Activated T-helper 9 cell treated with anti-CD3 and anti-CD28 coated beads, Interleukin-2, amount 50 U/mL, for 16 hours (primary cell): ENCODE results near the gene RND1.
"Not testable (repeated sequence)": the region's sequence is repeated elsewhere in the genome, so short reads cannot be mapped to it uniquely, and the experiment has no call there.

ENCODE experiments used
- DNase-seq: peaks from one replicate; pipeline ENCODE4 v3.0.0-alpha.2; 2020; ENCODE audit warnings: low read depth

Gene RND1

DNA sequence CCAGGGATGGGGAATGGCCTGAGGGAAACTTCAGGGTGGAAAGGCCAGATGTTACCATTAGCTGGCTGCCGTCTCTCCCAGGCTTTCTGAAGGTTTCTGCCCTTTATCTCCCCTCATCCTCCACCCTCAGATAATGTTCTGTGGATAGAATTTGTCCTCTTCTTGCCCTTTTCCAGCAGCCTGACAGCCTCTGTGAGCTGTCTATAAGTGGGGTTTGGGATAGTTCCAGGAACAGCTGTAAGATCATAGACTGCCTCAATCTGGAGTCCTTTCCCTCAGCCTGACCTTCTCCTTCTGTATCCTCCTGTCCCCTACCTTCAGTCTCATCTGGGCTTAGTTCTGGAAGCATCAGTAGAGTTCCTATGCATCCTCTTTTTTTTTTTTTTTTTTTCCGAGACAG lies 2.8 kb upstream of the RND1 start:
- no peak for DNase-seq

DNA sequence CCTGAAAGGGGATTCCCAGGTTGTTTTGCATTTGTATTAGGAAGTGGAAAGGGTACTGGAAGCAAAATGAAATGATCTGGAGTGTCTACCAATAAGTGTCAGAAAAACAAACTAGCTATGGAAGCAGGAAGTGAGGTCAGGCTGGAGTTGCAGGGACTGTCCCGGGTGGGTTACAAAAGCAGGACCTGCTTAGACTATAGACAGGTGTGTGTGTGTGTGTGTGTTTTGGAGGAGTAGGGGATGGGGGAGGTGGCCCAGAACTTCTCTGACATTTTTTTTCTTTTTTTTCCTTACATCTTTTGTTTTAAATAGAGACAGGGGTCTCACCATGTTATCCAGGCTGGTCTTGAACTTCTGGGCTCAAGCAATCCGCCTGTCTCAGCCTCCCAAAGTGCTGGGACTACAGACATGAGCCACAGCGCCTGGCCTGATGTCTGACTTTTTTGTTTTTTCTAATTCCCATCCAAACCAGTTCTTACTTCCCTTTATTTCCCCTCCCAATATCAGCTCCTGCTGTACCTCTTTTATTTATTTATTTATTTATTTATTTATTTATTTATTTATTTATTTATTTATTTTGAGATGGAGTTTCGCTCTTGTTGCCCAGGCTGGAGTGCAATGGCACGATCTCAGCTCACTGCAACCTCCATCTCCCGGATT lies 512 bp upstream of the RND1 start:
- DNase-seq = no peak

DNA sequence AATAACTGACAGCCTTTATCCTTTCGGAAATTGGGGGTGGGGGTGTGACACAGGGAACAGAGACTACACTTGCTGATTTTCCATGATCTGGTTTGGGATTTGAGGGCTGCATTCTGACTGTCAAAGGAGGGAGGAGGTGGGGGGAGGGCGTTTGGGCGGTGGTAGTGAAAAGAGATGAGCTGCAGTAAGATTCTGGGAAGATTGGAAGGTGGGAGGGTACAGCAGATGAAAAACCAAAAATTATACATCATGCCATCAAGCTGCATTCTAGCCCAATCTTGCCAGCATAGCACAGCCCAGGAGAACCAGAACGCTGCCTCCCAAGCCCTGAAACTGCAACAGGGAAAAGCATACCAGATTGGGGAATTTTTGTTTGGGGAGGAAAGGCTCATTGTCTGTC lies 2.4 kb downstream of the RND1 start:
- DNase-seq = no peak

GRCh38 chr12:48862760-48863159 lies 2.9 kb downstream of the RND1 start:
- DNase-seq = no peak

GRCh38 chr12:48861111-48861510 lies 4.6 kb downstream of the RND1 start:
- no peak for DNase-seq

DNA sequence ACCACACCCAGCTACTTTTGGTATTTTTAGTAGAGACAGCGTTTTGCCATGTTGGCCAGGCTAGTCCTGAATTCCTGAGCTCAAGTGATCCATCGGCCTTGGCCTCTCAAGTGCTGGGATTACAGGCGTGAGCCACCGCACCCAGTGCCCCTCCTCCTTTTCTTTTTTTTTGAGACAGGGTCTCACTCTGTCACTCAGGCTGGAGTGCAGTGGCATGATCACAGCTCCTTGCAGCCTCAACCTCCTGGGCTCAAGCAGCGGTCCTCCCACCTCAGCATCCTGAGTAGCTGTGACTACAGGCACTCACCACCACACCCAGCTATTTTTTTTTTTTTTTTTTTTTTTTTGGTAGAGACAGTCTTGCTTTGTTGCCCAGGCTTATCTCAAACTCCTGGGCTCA lies 5.4 kb downstream of the RND1 start:
- not testable (repeated sequence) for DNase-seq

DNA sequence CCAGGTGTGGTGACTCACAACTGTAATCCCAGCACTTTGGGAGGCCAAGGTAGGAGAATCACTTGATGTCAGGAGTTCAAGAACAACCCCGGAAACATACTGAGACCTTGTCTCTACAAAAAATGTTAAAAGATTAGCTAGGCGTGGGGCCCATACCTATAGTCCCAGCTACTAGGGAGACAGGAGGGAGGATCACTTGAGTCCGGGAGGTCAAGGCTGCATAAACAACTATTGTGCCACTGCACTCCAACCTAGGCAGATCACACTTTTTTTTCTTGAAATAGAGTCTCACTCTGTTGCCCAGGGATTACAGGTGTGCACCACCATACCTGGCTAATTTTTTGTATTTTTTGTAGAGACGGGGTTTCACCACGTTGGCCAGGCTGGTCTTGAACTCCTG lies 6.1 kb downstream of the RND1 start:
- DNase-seq = no peak

- DNase-seq = no peak
Observed at GRCh38 chr12:48858043-48858442, 7.6 kb downstream of the RND1 start.

DNA sequence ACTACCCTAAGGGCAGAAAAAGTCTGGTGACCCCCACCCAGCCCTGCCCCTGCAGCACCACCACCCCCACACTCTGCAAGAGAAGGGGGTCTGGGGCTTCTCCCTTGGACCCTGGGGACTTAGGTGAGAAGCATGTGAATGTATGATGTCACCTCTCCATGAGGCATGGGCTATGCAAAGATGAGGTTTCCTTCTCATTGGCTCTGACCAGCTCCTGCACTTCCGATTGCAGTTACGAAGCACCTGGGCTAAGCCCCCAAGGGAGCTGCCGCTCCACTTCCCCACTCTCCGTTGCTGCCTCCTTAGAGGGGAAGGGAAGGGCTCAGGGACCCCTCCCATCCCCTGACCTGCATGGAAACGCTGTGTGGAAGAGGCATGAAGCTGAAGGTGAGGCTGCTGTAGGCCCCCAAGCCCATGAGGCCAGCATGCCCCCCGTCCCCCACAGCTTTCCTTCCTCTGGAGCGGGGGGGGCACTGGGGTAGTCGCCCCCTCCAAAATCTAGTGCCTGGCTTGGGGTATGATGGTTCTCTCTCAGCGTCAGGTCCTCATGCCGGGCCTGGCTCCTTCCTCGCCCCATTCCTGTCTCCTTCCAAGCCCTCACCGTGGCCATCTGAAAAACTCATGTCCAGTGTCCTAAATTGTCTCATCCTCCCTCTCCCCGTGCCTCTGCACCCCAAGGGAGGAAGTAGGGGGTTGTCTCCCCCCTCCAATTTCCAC lies 8.2 kb downstream of the RND1 start:
- DNase-seq = no peak

GRCh38 chr12:48856379-48856778 lies 9.3 kb downstream of the RND1 start:
- no peak for DNase-seq

- DNase-seq = not testable (repeated sequence)
Observed at GRCh38 chr12:48854932-48855331, 10.7 kb downstream of the RND1 start.

- DNase-seq = no peak
Observed at GRCh38 chr12:48854488-48854887, 11.2 kb downstream of the RND1 start.

DNA sequence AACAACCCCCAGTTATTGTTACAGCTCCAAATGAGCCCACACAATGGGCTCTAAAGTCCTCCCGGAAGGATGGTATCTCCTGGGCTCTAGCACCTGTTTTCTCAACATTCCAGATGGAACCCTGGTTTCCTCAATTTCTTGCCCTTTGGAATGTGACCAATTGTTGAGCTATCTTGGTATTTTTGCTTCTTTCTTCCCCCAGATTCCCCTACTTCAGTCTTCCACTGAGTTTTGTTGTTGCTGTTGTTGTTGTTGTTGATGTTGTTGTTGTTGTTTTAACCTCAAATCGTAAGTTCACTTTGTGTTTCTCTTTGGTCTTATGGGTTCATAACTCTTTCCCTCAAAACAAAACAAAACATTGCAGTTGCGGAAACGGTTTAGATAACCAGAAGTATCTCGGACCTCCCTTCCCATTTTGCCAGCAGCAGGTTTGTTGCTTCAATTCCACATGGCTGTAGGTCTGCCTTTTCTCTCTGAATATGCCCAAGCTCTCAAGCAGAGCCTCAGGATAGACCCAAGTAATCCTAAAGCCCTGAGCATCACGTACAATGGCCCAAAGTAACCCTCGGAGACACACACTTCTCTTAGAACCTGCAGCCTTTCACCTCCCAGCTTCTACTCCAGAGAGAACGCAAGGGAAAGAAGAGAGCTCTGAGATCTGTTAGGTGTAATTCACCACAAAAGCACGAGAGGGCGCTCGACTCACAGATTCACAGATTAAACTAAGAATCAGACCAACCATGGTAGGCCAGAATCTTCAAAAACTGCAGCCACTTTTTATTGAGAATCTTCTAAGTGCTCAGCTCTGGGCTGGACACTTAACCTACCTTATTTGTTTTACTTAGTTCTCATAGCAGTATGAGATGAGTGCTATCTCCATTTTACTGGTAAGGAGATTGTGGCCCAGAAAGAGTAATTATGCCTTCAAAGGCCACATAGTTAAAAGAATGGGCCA lies 12.7 kb downstream of the RND1 start:
- DNase-seq = peak; percentile 74

GRCh38 chr12:48851883-48852733 lies 13.6 kb downstream of the RND1 start, which contains the start of gene DDX23:
DDX23 (minus strand) TSS chr12:48852163; CDS start chr12:48845782, 6,381 bp downstream.
- peak; percentile 89 for DNase-seq

- not testable (repeated sequence) for DNase-seq
Observed at GRCh38 chr12:48842021-48842420, 23.6 kb downstream of the RND1 start.

- DNase-seq = no peak
Observed at GRCh38 chr12:48838048-48838447, 27.6 kb downstream of the RND1 start.

DNA sequence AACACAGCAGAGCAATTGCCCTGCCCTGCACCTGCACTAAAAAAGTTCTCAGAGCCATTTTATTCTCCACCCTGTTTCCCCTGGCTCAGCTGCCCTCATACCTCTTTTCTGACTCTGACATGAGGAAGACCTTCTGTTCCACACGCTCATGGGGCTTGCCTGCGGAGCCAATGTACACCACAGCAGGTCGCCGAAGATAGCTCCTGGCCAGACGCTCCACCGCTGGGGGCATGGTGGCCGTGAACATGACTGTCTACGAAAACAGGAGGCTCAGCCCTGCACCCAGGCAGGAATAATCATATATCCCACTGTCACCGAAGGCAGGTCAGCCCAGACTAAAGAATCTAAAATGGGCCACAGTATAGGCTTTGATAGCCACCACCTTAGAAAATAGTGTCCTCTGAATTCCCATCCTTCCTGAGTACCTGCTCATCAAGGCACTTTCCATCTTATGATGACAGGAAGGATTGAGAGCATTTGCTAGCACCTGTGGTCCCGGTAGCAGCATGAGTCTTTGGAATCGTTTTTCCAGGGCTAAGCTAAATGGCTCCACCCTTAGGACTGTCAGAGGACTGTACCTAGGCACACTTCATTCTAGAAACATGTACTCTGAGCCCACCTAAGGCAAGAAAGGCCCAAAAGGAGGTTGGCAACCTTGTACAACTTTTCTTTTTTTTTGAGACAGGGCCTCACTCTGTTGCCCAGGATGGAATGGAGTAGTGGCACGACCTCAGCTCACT lies 33.2 kb downstream of the RND1 start:
- DNase-seq = no peak

DNA sequence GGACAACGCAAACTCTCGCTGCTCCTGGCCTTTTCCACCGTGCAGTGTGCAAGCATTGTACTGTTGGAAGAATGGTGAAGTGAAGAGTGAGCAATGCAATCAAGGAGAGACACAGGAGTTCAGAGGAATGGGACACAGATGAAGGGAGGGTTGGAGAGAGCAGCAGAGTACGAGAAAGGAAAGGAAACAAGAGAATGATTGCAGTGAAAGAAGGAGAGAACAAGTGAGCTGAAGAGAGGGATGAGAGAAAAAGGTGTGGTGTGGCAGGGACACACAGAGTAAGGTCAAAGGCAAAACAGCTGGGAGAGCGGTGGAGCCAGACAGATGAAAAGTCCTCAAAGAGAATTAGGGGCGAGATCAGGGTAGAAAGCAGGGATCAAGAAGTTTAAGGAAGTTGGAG lies 34.4 kb downstream of the RND1 start:
- no peak for DNase-seq

GRCh38 chr12:48828841-48829575 lies 36.7 kb downstream of the RND1 start:
- no peak for DNase-seq

DNA sequence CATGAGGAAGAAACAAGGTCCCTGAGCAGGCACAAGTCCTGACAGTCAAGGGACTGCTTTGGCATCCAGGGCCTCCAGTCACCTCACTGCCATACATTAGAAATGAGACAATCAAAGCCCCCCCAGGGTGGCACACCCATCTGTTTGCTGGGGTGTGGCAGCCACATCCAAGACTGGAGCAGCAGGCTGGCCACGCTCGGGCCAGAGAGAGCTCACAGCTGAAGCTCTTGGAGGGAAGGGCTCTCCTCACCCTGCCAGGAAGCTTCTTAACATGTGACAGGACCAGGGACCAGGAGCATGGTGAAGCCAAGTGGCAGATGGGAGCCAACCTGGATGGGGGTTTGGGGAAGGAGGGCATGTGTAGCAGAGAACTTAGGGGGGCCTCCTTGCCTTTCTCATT lies 37.4 kb downstream of the RND1 start:
- DNase-seq = no peak
